Measurements from ENCODE around the gene ZSWIM5. TPM values are rescaled to one million over a fixed set of nuclear protein-coding genes. Genes with fewer than 3 reads are reported as not detected.
"Not testable (repeated sequence)": the region's sequence is repeated elsewhere in the genome, so short reads cannot be mapped to it uniquely, and the experiment has no call there.

The ZSWIM5 gene
- total and polyA plus RNA-seq, 4 donors: 7.9 to 14.8 (median 12.2) TPM

DNA sequence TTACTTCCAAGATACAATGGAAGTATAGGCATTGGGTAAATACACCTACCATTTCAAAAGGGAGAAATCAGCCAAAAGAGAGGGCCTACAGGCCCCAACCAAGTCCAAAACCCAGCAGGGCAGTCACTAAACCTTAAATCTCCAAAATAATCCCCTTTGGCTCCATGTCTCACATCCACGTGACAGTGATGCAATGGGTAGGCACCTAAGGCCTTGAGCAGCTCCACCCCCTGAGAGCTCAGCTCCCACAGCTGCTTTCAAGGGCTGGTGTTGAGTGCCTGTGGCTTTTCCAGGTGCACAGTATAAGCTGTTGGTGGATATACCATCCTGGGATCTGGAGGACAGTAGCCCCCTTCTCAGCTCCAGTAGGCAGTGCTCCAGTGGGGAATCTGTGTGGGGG, 121.8 kb downstream of the ZSWIM5 start:
- Histone ChIP-seq H3K36me3 (ENCODE audit: control insufficient read depth, insufficient read depth, low read length) (no peaks in the 10 kb centered on the region), H3K4me3 (ENCODE audit: low read depth, low read length) (no peak overlapping the region), H3K9me3 (ENCODE audit: control insufficient read depth, insufficient read depth, low read length) (no peaks in the 10 kb centered on the region), H3K27me3 (ENCODE audit: control insufficient read depth, insufficient read depth, low read length) (no peaks in the 10 kb centered on the region), H3K27ac (ENCODE audit: low read depth, low read length) (no peak overlapping the region), H3K4me1 (ENCODE audit: control insufficient read depth, insufficient read depth, low read length) (no peaks in the 10 kb centered on the region)
- no peak for DNase-seq (ENCODE audit: low read depth in 4 of 6, low spot score in 6 of 6)
- 100% methylated on average over 1 of the region's 1 CpG for WGBS (ENCODE audit: insufficient coverage)

GRCh38 chr1:45079533-45079932, 126.9 kb downstream of the ZSWIM5 start:
- Histone ChIP-seq H3K9me3 (ENCODE audit: control insufficient read depth, insufficient read depth, low read length) (no peaks in the 10 kb centered on the region), H3K27me3 (ENCODE audit: control insufficient read depth, insufficient read depth, low read length) (no peaks in the 10 kb centered on the region), H3K27ac (ENCODE audit: low read depth, low read length) (no peak overlapping the region), H3K4me1 (ENCODE audit: control insufficient read depth, insufficient read depth, low read length) (no peaks in the 10 kb centered on the region), H3K4me3 (ENCODE audit: low read depth, low read length) (no peak overlapping the region), H3K36me3 (ENCODE audit: control insufficient read depth, insufficient read depth, low read length) (peaks cover 4% of the 10 kb centered on the region)
- DNase-seq (ENCODE audit: low read depth in 4 of 6, low spot score in 6 of 6): no peak

DNA sequence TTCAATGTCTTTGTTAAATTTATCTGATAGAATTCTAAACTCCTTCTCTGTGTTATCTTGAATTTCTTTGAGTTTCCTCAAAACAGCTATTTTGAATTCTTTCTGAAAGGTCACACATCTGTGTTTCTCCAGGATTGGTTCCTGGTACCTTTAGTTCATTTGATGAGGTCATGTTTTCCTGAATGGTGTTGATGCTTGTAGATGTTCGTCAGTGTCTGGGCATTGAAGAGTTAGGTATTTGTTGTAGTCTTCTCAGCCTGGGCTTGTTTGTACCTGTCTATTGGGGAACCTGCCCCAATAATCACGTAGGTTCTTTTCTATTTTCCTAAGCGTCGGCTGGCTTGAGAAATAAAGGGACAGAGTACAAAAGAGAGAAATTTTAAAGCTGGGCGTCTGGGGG, 129.4 kb downstream of the ZSWIM5 start:
- H3K27me3 ChIP-seq (ENCODE audit: control insufficient read depth, insufficient read depth, low read length); H3K36me3 ChIP-seq (ENCODE audit: control insufficient read depth, insufficient read depth, low read length); H3K27ac ChIP-seq (ENCODE audit: low read depth, low read length); H3K4me1 ChIP-seq (ENCODE audit: control insufficient read depth, insufficient read depth, low read length); H3K4me3 ChIP-seq (ENCODE audit: low read depth, low read length); H3K9me3 ChIP-seq (ENCODE audit: control insufficient read depth, insufficient read depth, low read length); DNase-seq (ENCODE audit: low read depth in 4 of 6, low spot score in 6 of 6): not testable (repeated sequence)
- 100% methylated on average over 1 of the region's 5 CpGs for WGBS (ENCODE audit: insufficient coverage)

- Histone ChIP-seq H3K4me1 (ENCODE audit: control insufficient read depth, insufficient read depth, low read length) (no peaks in the 10 kb centered on the region), H3K27me3 (ENCODE audit: control insufficient read depth, insufficient read depth, low read length) (no peaks in the 10 kb centered on the region), H3K9me3 (ENCODE audit: control insufficient read depth, insufficient read depth, low read length) (no peaks in the 10 kb centered on the region), H3K36me3 (ENCODE audit: control insufficient read depth, insufficient read depth, low read length) (no peaks in the 10 kb centered on the region), H3K27ac (ENCODE audit: low read depth, low read length) (no peak overlapping the region), H3K4me3 (ENCODE audit: low read depth, low read length) (no peak overlapping the region)
- 92% methylated on average over 2 of the region's 2 CpGs for WGBS (ENCODE audit: insufficient coverage)
- DNase-seq (ENCODE audit: low read depth in 4 of 6, low spot score in 6 of 6): no peak
Measured at GRCh38 chr1:45071567-45071966, 134.8 kb downstream of the ZSWIM5 start.

DNA sequence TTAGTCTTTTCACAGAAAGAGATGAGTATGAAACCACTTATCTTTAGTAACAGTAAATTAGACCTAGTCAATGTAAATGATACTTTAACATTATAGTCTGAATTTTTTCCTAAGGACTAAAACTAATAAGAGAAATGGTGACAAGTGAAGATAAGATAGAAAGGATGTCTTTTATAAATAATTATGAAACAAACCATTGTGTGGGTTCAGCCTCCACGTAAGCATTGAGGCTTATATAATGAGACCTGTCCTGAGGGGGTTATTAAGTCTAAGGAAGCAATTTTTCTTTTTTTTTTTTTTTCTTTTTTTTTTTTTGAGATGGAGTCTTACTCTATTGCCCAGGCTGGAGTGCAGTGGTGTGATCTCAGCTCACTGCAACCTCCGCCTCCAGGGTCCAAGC, 138.6 kb downstream of the ZSWIM5 start:
- H3K27me3 ChIP-seq (ENCODE audit: control insufficient read depth, insufficient read depth, low read length): no peaks in the 10 kb centered on the region
- 100% methylated on average over 1 of the region's 2 CpGs for WGBS (ENCODE audit: insufficient coverage)
- H3K27ac ChIP-seq (ENCODE audit: low read depth, low read length): no peak overlapping the region

DNA sequence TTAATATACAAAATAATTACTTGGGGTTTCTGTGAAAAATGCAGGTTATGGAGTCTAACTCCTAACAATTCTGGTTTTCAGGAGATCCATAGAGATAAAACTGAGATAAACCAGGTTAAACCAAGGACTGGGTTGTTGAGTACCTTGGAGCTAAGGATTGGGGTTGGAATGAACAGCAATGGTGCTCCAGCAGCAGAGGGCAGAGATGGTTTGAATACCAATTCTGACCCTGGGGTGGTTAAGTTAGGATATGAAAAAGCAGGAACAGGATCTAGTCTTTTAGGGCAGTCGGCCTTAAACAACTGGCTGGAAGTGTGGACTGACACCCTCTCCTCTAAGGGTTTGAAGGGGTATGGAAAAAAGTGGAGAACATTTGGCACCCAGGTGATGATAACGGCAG, 141.3 kb downstream of the ZSWIM5 start:
- WGBS (ENCODE audit: insufficient coverage): 100% methylated on average over 1 of the region's 2 CpGs
- DNase-seq (ENCODE audit: low read depth in 4 of 6, low spot score in 6 of 6): no peak
- Histone ChIP-seq H3K9me3 (ENCODE audit: control insufficient read depth, insufficient read depth, low read length) (peaks cover 2% of the 10 kb centered on the region), H3K4me3 (ENCODE audit: low read depth, low read length) (no peak overlapping the region), H3K4me1 (ENCODE audit: control insufficient read depth, insufficient read depth, low read length) (no peaks in the 10 kb centered on the region), H3K36me3 (ENCODE audit: control insufficient read depth, insufficient read depth, low read length) (no peaks in the 10 kb centered on the region), H3K27me3 (ENCODE audit: control insufficient read depth, insufficient read depth, low read length) (no peaks in the 10 kb centered on the region), H3K27ac (ENCODE audit: low read depth, low read length) (no peak overlapping the region)

More for the DNA sequence above, 138.6 kb downstream of the ZSWIM5 start:
- no peak for DNase-seq (ENCODE audit: low read depth in 4 of 6, low spot score in 6 of 6)
- Histone ChIP-seq H3K9me3 (ENCODE audit: control insufficient read depth, insufficient read depth, low read length) (peaks cover 2% of the 10 kb centered on the region), H3K36me3 (ENCODE audit: control insufficient read depth, insufficient read depth, low read length) (no peaks in the 10 kb centered on the region), H3K4me1 (ENCODE audit: control insufficient read depth, insufficient read depth, low read length) (no peaks in the 10 kb centered on the region), H3K4me3 (ENCODE audit: low read depth, low read length) (no peak overlapping the region)

DNA sequence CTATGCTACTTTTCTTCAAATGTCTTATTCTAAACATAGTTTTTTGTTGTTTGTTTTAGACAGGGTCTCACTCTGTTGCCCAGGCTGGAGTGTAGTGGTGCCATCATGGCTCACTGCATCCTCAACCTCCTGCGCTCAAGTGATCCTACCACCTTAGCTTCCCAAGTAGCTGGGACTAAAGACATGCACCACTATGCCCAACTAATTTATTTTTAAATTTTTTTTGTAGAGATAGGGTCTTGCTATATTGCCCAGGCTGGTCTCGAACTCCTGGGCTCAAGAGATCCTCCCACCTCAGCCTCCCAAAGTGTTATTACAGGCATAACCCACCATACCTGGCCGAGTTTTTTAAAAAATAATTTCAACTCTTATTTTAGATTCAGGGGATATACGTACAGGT, 143.9 kb downstream of the ZSWIM5 start:
- DNase-seq (ENCODE audit: low read depth in 4 of 6, low spot score in 6 of 6); H3K9me3 ChIP-seq (ENCODE audit: control insufficient read depth, insufficient read depth, low read length); H3K27me3 ChIP-seq (ENCODE audit: control insufficient read depth, insufficient read depth, low read length); H3K4me1 ChIP-seq (ENCODE audit: control insufficient read depth, insufficient read depth, low read length); H3K27ac ChIP-seq (ENCODE audit: low read depth, low read length); H3K36me3 ChIP-seq (ENCODE audit: control insufficient read depth, insufficient read depth, low read length); H3K4me3 ChIP-seq (ENCODE audit: low read depth, low read length): not testable (repeated sequence)
- WGBS (ENCODE audit: insufficient coverage): no CpG with 5 or more reads among the region's 4 CpGs

DNA sequence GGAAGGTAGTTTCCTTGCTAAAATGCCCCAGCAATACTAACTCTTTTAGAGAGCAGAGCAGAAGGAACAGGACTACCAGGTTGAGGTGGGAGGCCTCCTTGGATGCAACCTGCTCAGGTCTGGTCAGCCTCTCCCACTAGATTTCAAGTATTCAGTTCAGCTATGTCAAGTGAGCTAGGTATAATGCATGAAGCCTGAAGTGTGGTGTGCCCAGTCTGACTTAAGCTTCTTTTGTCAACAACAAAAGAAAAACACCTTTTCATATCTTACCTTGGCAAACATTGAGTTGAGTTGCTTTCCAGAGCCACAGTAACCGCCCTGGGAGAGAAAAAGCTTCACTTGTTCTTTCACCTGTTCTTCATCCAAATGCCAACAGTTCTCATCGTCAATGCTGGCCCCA, 146.6 kb downstream of the ZSWIM5 start:
- no CpG with 5 or more reads among the region's 2 CpGs for WGBS (ENCODE audit: insufficient coverage)

DNA sequence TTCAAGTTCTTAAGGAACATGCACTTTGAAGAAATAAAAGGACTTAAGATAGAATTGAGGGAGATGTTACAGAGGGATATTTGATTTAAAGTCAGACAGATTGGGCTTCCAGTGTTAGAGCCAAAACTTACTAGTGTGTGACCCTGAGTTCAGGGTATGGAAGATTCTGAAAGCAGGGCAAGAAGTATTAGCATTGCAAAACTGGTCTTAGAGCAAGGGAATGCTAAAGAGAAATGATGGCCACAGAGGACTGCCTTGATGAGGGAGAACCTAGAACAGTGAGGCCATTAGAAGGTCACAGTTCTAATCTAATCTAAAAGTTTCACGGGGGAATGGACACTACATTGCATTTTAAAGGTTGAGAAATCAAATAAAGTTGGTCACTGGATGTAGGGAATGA, 148.9 kb downstream of the ZSWIM5 start:
- DNase-seq (ENCODE audit: low read depth in 4 of 6, low spot score in 6 of 6): no peak
- no peak overlapping the region for H3K4me3 ChIP-seq (ENCODE audit: low read depth, low read length)
- H3K4me1 ChIP-seq (ENCODE audit: control insufficient read depth, insufficient read depth, low read length): no peaks in the 10 kb centered on the region
- WGBS (ENCODE audit: insufficient coverage): 100% methylated on average over 1 of the region's 1 CpG
- H3K36me3 ChIP-seq (ENCODE audit: control insufficient read depth, insufficient read depth, low read length): peaks cover 5% of the 10 kb centered on the region
- no peaks in the 10 kb centered on the region for H3K27me3 ChIP-seq (ENCODE audit: control insufficient read depth, insufficient read depth, low read length)
- H3K27ac ChIP-seq (ENCODE audit: low read depth, low read length): no peak overlapping the region
- no peaks in the 10 kb centered on the region for H3K9me3 ChIP-seq (ENCODE audit: control insufficient read depth, insufficient read depth, low read length)

More for the DNA sequence above, 146.6 kb downstream of the ZSWIM5 start:
- Histone ChIP-seq H3K27ac (ENCODE audit: low read depth, low read length) (no peak overlapping the region), H3K36me3 (ENCODE audit: control insufficient read depth, insufficient read depth, low read length) (no peaks in the 10 kb centered on the region), H3K9me3 (ENCODE audit: control insufficient read depth, insufficient read depth, low read length) (no peaks in the 10 kb centered on the region), H3K4me1 (ENCODE audit: control insufficient read depth, insufficient read depth, low read length) (no peaks in the 10 kb centered on the region), H3K27me3 (ENCODE audit: control insufficient read depth, insufficient read depth, low read length) (no peaks in the 10 kb centered on the region), H3K4me3 (ENCODE audit: low read depth, low read length) (no peak overlapping the region)
- no peak for DNase-seq (ENCODE audit: low read depth in 4 of 6, low spot score in 6 of 6)

DNA sequence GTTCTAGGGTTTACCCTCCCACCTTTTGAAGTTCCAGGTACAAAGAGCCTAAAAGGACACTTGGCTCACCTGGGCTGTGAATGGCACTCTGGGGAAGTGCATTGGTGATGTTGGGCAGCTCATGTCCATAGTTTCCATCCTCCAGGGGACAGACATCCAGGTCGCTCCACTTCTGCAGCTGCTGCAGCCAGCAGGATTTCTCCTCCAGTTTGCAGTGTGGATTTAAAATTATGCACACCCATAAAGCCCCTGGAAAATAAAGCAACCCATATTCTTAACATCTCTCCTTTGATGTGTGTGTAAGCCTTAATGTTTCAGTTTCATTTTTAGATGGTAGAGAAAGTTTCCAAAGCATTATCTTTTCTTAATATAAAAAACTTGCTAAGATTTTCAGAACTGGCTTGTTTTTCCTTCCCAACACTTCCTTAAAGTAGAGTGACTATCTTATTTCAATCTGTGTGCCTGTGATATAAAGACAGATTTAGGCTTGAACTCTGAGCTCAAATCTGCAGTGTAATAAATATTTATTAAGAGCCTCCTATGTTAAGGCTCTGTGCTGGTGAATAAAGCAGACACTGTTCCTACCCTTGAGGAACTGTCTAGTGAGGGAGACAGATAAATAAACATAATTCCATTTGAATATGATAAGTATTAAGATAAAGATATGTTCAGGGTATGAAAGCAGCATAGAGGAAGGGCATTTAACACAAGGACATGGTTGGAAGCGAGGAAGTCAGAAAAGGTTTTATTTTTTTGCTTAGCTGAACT, 155.2 kb downstream of the ZSWIM5 start:
- Histone ChIP-seq H3K27me3 (ENCODE audit: control insufficient read depth, insufficient read depth, low read length) (no peaks in the 10 kb centered on the region), H3K9me3 (ENCODE audit: control insufficient read depth, insufficient read depth, low read length) (no peaks in the 10 kb centered on the region), H3K4me1 (ENCODE audit: control insufficient read depth, insufficient read depth, low read length) (no peaks in the 10 kb centered on the region), H3K36me3 (ENCODE audit: control insufficient read depth, insufficient read depth, low read length) (peaks cover 12% of the 10 kb centered on the region), H3K27ac (ENCODE audit: low read depth, low read length) (no peak overlapping the region), H3K4me3 (ENCODE audit: low read depth, low read length) (no peak overlapping the region)
- no CpG with 5 or more reads among the region's 2 CpGs for WGBS (ENCODE audit: insufficient coverage)
- no peak for DNase-seq (ENCODE audit: low read depth in 4 of 6, low spot score in 6 of 6)

All from spinal cord (tissue), 10 donors.